Epidermal melanocyte (primary cell): ENCODE results near the gene UTP14C.
"Not testable (repeated sequence)": the region's sequence is repeated elsewhere in the genome, so short reads cannot be mapped to it uniquely, and the experiment has no call there.

ENCODE experiments used
- DNase-seq: peaks from one replicate; pipeline ENCODE4 v3.0.0; 2011; ENCODE audit warnings: low spot score; ENCODE audit not compliant: insufficient read length

The UTP14C gene

DNA sequence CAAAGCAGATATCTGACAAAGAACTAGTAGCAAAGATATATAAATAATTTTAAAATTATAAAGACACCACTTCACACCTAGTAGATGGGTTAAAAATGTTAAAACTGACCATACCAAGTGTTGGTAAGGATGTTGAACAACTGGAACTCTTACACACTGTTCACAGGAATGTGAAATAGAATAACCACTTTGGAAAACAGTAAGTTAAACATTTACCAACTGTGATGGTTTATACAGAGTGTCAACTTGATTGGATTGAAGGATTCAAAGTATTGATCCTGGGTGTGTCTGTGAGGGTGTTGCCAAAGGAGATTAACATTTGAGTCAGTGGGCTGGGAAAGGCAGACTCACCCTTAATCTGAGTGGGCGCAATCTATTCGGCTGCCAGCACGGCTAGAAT lies 19.2 kb downstream of the UTP14C start:
- no peak for DNase-seq

DNA sequence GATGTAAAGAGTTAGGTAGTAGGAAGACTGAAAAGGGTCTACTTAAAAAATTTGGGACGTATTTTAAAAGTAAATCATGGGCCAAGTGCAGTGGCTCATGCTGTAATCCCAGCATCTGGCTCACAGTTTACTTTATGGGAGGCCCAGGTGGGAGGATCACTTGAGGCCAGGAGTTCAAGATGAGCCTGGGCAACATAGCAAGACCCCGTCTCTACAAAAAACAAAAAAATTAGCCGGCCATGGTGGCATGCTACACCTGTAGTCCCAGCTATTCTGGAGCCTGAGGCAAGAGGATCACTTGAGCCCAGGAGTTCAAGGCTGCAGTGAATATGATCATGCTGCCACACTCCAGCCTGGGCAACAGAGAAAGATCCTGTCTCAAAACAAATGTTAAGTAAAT lies 23.0 kb downstream of the UTP14C start:
- DNase-seq, result no peak

DNA sequence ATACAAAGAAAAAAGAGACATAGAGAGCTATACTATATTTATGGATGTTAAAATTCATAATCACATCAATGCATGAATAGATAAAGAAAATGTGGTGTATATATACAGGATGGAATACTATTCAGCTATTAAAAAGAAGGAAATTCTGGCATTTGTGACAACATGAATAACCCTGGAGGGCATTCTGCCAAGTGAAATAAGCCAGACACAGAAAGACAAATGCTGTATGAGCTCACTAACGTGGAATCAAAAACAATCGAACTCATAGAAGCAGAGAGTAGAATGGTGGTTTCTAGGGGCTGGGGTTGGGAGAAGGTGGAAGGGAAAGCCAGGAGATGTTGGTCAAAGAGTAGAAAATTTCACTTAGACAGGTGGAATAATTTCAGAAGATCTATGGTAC lies 24.0 kb downstream of the UTP14C start:
- DNase-seq, result no peak

DNA sequence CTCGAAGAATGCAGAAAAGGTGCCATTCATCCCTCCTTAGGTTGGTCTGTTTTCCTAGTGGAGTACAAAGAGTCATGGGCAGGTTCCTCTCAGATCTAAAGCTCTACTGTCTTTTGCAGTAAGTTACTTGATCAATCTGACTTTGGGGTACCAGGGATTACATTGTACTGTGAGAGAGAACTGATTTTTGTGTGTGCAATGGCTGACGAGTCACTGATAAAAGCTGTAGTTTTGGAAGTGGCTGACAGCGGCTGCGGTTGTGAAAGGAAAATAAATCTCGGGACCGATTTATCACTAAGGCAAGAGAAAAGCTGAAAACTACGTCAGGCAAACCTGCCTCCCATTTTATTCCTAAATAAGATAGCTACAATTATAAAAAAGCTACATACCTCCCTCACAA lies 26.9 kb downstream of the UTP14C start:
- DNase-seq, result no peak

DNA sequence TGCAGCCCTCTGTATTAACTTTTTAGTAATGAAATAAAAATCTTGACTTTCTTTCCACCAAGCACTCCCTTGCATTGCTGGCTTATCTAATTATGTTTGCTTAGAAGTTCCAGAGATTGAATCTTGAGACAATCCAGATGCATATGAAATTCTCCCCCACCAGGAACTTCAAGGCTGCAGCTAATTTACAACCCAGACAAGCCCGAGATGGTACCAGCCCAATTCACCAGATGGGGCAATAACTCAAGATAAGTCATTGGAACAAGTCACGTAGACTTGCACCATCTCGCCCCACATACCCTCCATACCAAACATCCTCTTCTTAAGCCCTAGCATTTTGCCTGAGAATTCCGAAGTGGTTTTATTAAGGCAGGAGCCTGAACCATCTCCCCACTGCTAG lies 29.0 kb downstream of the UTP14C start:
- no peak for DNase-seq

DNA sequence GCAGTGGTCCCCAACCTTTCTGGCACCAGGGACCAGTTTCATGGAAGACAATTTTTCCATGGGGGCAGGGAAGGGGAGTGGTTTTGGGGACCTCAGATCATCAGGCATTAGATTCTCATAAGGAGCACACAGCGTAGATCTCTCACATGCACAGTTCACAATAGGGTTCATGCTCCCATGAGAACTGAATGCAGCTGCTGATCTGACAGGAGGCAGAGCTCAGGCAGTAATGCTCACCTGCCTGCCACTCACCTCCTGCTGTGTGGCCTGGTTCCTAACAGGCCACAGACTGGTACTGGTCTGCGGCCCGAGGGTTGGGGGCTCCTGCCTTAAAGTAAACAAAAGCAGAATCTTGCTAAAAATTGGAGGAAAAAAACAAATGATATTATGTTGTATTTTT lies 36.6 kb downstream of the UTP14C start:
- not testable (repeated sequence) for DNase-seq

DNA sequence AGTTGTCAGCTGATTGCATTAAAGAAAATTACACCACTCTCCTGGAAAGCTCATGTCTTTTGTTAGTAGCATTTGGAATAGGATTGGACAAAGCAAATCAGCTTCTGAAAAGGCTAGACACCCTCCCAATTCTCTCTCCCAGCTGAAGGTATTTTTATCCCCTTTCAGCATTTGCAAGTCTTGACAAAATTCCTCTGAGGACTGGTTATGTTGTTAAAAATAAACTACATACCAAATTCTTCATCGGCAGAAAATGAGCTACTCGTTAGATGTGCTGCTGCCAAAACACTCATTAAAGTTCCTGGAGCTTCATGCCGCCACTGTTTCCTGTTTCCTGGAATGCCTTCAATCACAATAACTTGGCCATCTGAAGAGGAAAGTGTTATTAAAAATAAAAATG lies 37.1 kb downstream of the UTP14C start:
- DNase-seq, result no peak

DNA sequence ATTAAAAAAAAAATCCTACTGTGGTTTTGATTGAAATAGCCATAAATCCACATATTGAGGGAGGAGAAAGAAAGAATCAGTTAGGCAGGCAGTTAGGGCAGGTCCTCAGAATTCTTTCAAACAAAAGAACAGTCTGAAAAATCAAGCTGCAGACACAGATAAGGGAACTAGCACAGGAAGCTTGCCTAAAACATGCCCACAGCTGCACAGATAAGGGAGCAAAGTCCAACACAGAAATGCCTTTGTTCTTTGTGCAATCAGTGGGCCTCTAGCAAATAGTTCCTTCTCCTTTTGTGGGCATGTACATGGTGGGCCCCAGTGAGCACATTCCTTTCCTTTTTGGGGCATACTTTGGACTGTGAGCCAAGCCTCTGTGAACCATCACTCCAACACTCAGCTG lies 42.7 kb downstream of the UTP14C start:
- no peak for DNase-seq

DNA sequence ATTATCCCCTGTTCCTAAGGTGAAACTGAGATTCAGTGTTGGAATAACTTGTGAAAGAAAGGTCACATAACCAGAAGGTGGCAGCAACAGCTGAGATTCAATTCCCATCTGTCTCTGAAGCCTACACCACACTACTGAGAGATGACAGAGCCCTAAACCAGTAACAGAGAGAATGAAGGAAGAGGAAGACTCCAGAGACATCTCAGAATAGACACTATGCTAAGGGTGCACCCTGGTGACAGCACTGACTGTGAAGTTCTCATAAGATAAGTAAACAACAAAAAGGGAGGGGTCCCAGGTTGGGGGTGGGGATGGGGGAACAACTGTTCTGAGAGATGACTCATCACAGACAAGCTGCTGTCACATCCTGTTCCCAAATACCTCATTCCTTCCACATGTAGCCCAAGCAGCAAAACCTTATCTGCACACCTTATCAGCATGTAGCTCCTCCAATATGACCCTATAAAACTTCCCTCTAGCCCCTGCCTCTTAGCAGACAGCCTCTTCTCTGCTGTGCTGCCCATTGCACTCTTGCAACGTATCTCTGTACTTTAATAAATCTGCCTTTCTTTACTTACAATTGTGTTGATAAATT lies 46.5 kb downstream of the UTP14C start:
- DNase-seq, result no peak
